SJSA1 (cell line): Measurements from ENCODE around the gene FAXC. TPM values are rescaled to one million over a fixed set of nuclear protein-coding genes. Genes with fewer than 3 reads are reported as not detected.
"Not testable (repeated sequence)": the region's sequence is repeated elsewhere in the genome, so short reads cannot be mapped to it uniquely, and the experiment has no call there.

Experiments used
- DNase-seq, 2 experiments: peaks; one replicate each; pipeline ENCODE4 v3.0.0-alpha.2; 2015 to 2020; ENCODE audit warnings: low spot score in 2 of 2, low read depth in 1 of 2
- H3K27ac ChIP-seq: fragments of 250-450 bp; sonication (Bioruptor Pico); 2 replicates; pipeline ENCODE4 v1.5.1; 2020; ENCODE audit warnings: mild to moderate bottlenecking, moderate library complexity
- H3K27me3 ChIP-seq: fragments of 250-450 bp; sonication (Bioruptor Pico); replicated peaks from 2 replicates; pipeline ENCODE4 v1.5.1; 2020; ENCODE audit warnings: mild to moderate bottlenecking, moderate library complexity
- H3K36me3 ChIP-seq: fragments of 250-450 bp; sonication (Bioruptor Pico); 2 replicates; pipeline ENCODE4 v1.5.1; 2020; ENCODE audit warnings: mild to moderate bottlenecking
- H3K4me1 ChIP-seq: fragments of 250-450 bp; sonication (Bioruptor Pico); replicated peaks from 2 replicates; pipeline ENCODE4 v1.6.1; 2021; ENCODE audit warnings: mild to moderate bottlenecking
- H3K4me3 ChIP-seq: fragments of 250-450 bp; sonication (Bioruptor Pico); 2 replicates; pipeline ENCODE4 v1.5.1; 2020; ENCODE audit warnings: mild to moderate bottlenecking
- H3K9me3 ChIP-seq: fragments of 250-450 bp; sonication (Bioruptor Pico); replicated peaks from 2 replicates; pipeline ENCODE4 v1.5.1; 2020; ENCODE audit warnings: mild to moderate bottlenecking
- total RNA-seq: library from RNA; depleted of rRNA; stranded (reverse); fragments of >200 nt; shearing (Covaris generic); gene quantifications from 2 replicates; pipeline ENCODE4 v1.2.3, GENCODE V29; 2014

Gene FAXC
- total RNA-seq, 1 experiment from 2014 or later = 20.5 TPM

GRCh38 chr6:99354983-99355382, 5.5 kb upstream of the FAXC start:
- no peak for DNase-seq
- Histone ChIP-seq H3K27me3 (peaks cover 11% of the 10 kb centered on the region), H3K36me3 (no peaks in the 10 kb centered on the region), H3K27ac (no peak overlapping the region), H3K9me3 (no peaks in the 10 kb centered on the region), H3K4me3 (no peak overlapping the region), H3K4me1 (peaks cover 13% of the 10 kb centered on the region)

- Histone ChIP-seq H3K27ac (no peak overlapping the region), H3K4me1 (peaks cover 25% of the 10 kb centered on the region), H3K36me3 (peaks cover 3% of the 10 kb centered on the region; the same call in 1 of the 2 replicates), H3K27me3 (peaks cover 2% of the 10 kb centered on the region; the same call in 1 of the 2 replicates), H3K9me3 (no peaks in the 10 kb centered on the region), H3K4me3 (no peak overlapping the region)
- no peak for DNase-seq
These were observed 3.7 kb upstream of the FAXC start for GRCh38 chr6:99353126-99353525.

GRCh38 chr6:99350573-99350972, 1.1 kb upstream of the FAXC start:
- DNase-seq = peak; percentile 37 to 51
- H3K4me3 ChIP-seq = no peak overlapping the region
- H3K4me1 ChIP-seq = peaks cover 36% of the 10 kb centered on the region
- H3K27me3 ChIP-seq = 0 out of 2 replicates have a peak, but pooled peaks cover 2% of the 10 kb centered on the region
- H3K9me3 ChIP-seq = no peaks in the 10 kb centered on the region
- H3K36me3 ChIP-seq = peaks cover 3% of the 10 kb centered on the region; the same call in 1 of the 2 replicates
- no peak overlapping the region for H3K27ac ChIP-seq

GRCh38 chr6:99348288-99349170, 945 bp downstream of the FAXC start:
- Histone ChIP-seq H3K27me3 (0 out of 2 replicates have a peak, but pooled peaks cover 2% of the 10 kb centered on the region), H3K4me1 (peaks cover 55% of the 10 kb centered on the region), H3K27ac (peak overlapping the region; percentile 61), H3K36me3 (peaks cover 3% of the 10 kb centered on the region; the same call in 1 of the 2 replicates), H3K4me3 (peak overlapping the region; percentile 79), H3K9me3 (no peaks in the 10 kb centered on the region)
- DNase-seq = peak in 1 of 2 experiments; percentile 21

GRCh38 chr6:99347804-99348203, 1.7 kb downstream of the FAXC start:
- Histone ChIP-seq H3K4me1 (peaks cover 59% of the 10 kb centered on the region), H3K27me3 (no peaks in the 10 kb centered on the region)

GRCh38 chr6:99346595-99346994, 2.9 kb downstream of the FAXC start:
- DNase-seq = no peak
- Histone ChIP-seq H3K27me3 (no peaks in the 10 kb centered on the region), H3K27ac (no peak overlapping the region), H3K9me3 (no peaks in the 10 kb centered on the region), H3K36me3 (peaks cover 6% of the 10 kb centered on the region), H3K4me1 (peaks cover 66% of the 10 kb centered on the region), H3K4me3 (no peak overlapping the region)

More at GRCh38 chr6:99347804-99348203, 1.7 kb downstream of the FAXC start:
- Histone ChIP-seq H3K4me3 (peak overlapping the region; percentile 79; the same call in 1 of the 2 replicates), H3K27ac (no peak overlapping the region), H3K36me3 (peaks cover 6% of the 10 kb centered on the region), H3K9me3 (no peaks in the 10 kb centered on the region)
- DNase-seq = peak in 1 of 2 experiments; percentile 12

GRCh38 chr6:99345164-99345563, 4.3 kb downstream of the FAXC start:
- peaks cover 6% of the 10 kb centered on the region for H3K36me3 ChIP-seq
- peak overlapping the region; percentile 76 for H3K27ac ChIP-seq
- DNase-seq = no peak
- peaks cover 55% of the 10 kb centered on the region for H3K4me1 ChIP-seq
- H3K27me3 ChIP-seq = no peaks in the 10 kb centered on the region
- no peak overlapping the region for H3K4me3 ChIP-seq
- no peaks in the 10 kb centered on the region for H3K9me3 ChIP-seq

GRCh38 chr6:99344289-99344688, 5.2 kb downstream of the FAXC start:
- peaks cover 51% of the 10 kb centered on the region for H3K4me1 ChIP-seq
- H3K27me3 ChIP-seq = no peaks in the 10 kb centered on the region
- DNase-seq = peak; percentile 81 to 90
- no peaks in the 10 kb centered on the region for H3K9me3 ChIP-seq
- H3K4me3 ChIP-seq = no peak overlapping the region
- peak overlapping the region; percentile 76 for H3K27ac ChIP-seq
- H3K36me3 ChIP-seq = peaks cover 3% of the 10 kb centered on the region; the same call in 1 of the 2 replicates

- Histone ChIP-seq H3K4me3 (no peak overlapping the region), H3K4me1 (peaks cover 34% of the 10 kb centered on the region), H3K27me3 (no peaks in the 10 kb centered on the region), H3K9me3 (no peaks in the 10 kb centered on the region), H3K36me3 (peaks cover 3% of the 10 kb centered on the region; the same call in 1 of the 2 replicates), H3K27ac (no peak overlapping the region)
- DNase-seq = no peak
These were observed 7.5 kb downstream of the FAXC start for GRCh38 chr6:99341862-99342455.

- H3K4me3 ChIP-seq = no peak overlapping the region
- peaks cover 8% of the 10 kb centered on the region for H3K36me3 ChIP-seq
- H3K27me3 ChIP-seq = no peaks in the 10 kb centered on the region
- H3K4me1 ChIP-seq = peaks cover 8% of the 10 kb centered on the region
- no peak for DNase-seq
- no peaks in the 10 kb centered on the region for H3K9me3 ChIP-seq
- no peak overlapping the region for H3K27ac ChIP-seq
These were observed 11.3 kb downstream of the FAXC start for GRCh38 chr6:99338188-99338587.

GRCh38 chr6:99335298-99335697, 14.2 kb downstream of the FAXC start:
- peaks cover 20% of the 10 kb centered on the region for H3K36me3 ChIP-seq
- not testable (repeated sequence) for H3K27ac ChIP-seq, H3K9me3 ChIP-seq, DNase-seq, H3K4me3 ChIP-seq, H3K4me1 ChIP-seq, H3K27me3 ChIP-seq

- Histone ChIP-seq H3K4me3 (no peak overlapping the region), H3K9me3 (no peaks in the 10 kb centered on the region), H3K27me3 (no peaks in the 10 kb centered on the region), H3K36me3 (peaks cover 20% of the 10 kb centered on the region), H3K4me1 (no peaks in the 10 kb centered on the region; the same call in 1 of the 2 replicates), H3K27ac (no peak overlapping the region)
- peak; percentile 48 to 49 for DNase-seq
These were observed 14.8 kb downstream of the FAXC start for GRCh38 chr6:99334526-99335127.

GRCh38 chr6:99333068-99333467, 16.4 kb downstream of the FAXC start:
- Histone ChIP-seq H3K36me3 (peaks cover 22% of the 10 kb centered on the region), H3K4me1 (no peaks in the 10 kb centered on the region; the same call in 1 of the 2 replicates), H3K27me3 (no peaks in the 10 kb centered on the region), H3K9me3 (no peaks in the 10 kb centered on the region), H3K27ac (no peak overlapping the region), H3K4me3 (no peak overlapping the region)
- DNase-seq = no peak
